HG03432 (cell line): ENCODE measurements around the gene DHFR.
"Not testable (repeated sequence)": the region's sequence is repeated elsewhere in the genome, so short reads cannot be mapped to it uniquely, and the experiment has no call there.

Source experiments
- ATAC-seq: cut with Tn5 transposase; IDR thresholded peaks from one replicate; pipeline ENCODE4 v1.9.1; 2021; ENCODE audit warnings: mild to moderate bottlenecking, moderate library complexity; ENCODE audit not compliant: unreplicated experiment

DHFR gene

DNA sequence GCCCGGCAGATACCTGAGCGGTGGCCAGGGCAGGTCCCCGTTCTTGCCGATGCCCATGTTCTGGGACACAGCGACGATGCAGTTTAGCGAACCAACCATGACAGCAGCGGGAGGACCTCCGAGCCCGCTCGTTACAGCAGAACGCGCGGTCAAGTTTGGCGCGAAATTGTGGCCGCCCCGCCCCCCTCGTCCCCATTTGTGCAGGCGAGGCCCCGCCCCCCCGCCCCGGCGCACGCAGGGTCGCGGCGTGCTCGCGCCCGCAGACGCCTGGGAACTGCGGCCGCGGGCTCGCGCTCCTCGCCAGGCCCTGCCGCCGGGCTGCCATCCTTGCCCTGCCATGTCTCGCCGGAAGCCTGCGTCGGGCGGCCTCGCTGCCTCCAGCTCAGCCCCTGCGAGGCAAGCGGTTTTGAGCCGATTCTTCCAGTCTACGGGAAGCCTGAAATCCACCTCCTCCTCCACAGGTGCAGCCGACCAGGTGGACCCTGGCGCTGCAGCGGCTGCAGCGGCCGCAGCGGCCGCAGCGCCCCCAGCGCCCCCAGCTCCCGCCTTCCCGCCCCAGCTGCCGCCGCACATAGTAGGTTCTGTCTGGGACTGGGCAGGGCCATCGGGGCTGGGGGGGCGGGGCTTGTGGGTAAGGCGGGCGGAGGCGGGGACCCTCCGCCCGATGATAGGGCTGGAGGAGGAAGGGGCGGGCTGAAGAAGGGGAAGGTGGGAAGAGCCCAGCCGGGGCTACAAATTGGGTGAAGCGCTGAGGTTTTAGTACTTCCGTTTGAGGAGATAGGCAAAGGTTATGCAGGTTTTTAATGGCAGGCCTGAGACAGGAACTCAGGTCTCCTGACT, at the start of gene DHFR, which contains the start of gene MSH3:
Gene DHFR, minus strand, starts transcription at position 593 of the 840 bp plus-strand sequence. Its CDS starts 494 bp downstream, at position 99.
Gene MSH3, plus strand, starts transcription at position 262 of the 840 bp plus-strand sequence. Its CDS starts 76 bp downstream, at position 338.
- peak; percentile 62 for ATAC-seq

DNA sequence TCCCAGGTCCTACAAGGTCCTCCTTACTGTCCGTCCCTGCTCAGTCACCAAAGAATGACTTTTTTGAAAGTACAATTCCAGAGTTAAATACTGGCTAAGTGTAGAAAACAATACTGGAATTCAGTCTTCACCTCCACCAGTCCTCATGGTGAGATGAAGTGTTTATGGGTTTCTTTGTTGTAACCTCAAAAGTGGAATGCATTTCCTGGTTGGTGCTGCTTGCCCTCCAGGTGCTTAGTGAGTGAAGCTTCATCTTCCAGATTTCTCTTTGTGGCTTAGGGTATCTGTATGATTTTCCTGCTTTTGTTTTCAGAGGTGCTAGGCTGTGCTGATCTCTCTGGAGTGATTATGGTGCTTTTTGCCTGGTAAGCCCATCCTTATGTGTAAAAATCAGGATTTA, 49.4 kb upstream of the DHFR start:
- no peak for ATAC-seq

DNA sequence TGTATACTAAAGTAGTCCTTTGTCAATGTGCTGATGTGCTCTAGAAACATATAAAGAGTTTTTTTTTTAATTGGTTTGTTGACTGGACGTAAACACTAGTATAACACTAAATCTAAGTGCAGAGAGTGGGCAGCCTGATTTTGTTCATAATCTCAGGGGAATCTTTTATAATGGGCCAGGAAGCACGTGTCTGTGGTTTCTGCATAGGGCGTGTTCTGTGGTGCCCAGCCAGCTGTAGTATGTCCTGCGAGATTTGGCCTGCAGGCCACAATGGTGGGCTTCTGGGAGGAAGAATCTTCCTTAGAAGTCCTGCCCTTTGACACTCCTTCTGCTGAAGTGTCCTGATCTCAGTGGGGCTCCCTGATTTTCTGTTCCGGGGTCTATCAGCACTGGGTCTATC, 49.0 kb upstream of the DHFR start:
- no peak for ATAC-seq

DNA sequence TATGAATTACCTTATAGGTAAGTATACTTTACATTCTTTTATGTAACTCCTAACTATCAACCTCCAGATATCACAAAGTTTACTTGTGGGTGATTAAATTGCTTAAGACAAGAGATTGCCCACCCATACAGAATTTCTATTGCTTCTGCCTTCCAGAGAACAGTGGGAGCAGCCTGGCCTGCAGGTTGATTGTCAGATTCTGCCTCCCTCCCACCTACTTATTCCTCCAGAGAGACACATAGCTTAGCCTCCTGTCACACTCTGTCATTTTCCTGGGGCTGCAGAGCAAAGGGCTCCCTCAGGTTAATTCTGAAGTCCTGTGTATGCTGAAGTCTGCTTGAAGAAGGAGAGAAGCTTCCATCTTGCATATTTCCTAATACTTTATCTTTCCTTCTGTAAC, 48.5 kb upstream of the DHFR start:
- ATAC-seq = no peak

DNA sequence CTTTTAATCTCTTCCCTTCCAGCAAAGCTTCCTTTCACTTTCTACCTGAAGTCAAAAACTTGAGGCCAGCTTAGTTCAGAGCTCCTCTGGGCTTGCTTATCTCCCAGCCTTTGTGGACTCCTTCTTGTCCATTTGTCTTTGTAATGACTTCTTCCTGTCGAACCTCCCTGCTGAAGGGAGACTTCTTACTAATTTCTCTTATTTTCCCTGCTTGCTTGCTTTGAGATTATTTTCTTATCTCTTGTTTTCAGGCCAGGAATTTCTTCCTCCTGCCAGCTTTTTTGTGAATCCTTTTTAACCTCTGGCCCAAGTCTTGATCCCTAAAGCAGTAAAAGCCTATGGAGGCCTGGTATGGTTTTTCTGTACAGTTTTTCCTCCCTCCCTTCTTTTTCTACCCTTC, 46.8 kb upstream of the DHFR start:
- no peak for ATAC-seq

DNA sequence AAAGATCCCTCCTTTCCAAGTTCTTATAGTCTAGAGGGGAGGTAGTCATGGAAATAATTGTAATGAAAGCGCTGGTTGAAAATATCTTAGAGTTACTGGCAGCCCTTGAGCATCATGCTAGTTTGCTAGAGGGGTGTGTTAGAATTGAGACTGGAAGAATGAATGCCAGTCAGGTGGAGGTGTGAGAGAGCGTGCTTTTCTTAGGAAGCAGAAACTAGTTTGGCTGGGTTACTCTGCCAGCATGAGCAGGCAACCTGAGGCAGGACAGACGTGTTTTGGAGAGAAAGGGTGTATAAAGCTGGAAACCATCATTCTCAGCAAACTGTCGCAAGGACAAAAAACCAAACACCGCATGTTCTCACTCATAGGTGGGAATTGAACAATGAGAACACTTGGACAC, 43.6 kb upstream of the DHFR start:
- ATAC-seq = no peak

DNA sequence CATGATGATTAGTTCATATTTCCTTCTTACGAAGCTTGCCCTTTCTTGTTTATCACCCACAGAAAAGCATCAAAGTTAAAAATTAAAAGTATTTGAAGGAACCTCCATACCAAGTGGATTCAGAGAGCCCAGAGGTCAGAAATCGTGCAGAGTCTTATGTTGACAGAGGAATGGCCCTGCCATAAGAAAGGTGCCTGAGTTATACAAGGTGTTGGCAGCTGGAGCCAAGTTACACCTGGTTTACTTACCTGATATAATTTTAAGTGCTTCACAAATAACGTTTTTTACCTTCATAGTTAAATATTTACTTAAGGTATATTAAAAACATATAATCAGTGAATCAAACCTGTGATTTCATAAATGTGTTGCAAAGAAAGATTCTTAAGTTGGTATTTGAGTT, 42.3 kb upstream of the DHFR start:
- no peak for ATAC-seq

DNA sequence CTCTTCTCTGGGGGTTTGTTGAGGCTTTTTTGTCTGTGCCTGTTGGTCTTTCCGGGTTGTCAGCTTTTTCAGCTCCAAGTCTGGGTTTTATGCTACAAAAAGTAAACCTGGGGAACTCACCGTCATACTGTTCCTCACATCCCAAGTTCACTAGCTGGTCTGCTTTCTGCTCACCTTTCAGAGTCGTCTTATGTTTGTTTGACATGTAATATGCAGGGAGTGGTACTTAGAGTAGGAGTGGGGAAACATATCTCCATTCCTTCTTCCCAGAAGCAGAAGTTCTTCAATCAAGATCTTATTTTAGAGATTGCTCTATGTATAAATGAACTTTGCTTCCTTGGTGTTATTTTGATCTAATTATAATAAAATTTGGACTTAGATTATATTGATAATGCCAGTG, 41.7 kb upstream of the DHFR start:
- ATAC-seq = no peak

DNA sequence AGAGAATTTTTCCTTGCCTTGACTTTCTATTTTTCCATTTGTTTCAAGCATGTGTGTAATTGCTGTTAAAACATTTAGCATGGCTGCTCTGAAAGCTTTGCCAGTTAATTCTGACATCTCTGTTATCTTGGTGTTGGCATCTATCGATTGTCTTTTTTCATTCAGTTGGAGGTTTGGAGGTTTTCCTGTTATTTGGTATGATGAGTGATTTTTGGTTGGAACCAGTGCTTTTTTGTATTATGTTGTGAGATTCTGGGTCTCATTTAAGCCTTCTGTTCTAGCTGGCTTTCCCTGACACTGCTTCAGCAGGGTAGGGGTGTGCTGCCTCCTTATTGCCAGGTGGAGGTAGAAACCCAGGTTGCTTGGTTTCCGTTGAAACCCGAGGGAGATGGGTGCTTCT, 40.9 kb upstream of the DHFR start:
- no peak for ATAC-seq

DNA sequence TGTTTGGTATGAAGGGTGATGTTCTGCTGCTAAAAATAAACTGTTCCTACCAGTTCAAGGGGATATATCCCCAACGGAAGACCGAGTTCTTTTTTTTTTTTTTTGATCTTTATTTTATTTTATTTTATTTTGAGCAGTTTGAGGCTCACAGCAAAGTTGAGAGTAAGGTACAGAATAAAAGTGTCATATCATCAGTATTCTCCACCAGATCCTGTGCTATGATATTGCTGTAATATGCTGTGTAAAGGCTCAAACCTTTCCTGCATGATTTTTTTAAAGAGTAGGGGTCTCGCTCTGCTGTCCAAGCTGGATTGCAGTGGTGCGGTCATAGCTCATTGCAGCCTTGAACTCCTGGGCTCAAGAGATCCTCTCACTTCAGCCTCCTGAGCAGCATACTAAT, 34.8 kb upstream of the DHFR start:
- no peak for ATAC-seq

DNA sequence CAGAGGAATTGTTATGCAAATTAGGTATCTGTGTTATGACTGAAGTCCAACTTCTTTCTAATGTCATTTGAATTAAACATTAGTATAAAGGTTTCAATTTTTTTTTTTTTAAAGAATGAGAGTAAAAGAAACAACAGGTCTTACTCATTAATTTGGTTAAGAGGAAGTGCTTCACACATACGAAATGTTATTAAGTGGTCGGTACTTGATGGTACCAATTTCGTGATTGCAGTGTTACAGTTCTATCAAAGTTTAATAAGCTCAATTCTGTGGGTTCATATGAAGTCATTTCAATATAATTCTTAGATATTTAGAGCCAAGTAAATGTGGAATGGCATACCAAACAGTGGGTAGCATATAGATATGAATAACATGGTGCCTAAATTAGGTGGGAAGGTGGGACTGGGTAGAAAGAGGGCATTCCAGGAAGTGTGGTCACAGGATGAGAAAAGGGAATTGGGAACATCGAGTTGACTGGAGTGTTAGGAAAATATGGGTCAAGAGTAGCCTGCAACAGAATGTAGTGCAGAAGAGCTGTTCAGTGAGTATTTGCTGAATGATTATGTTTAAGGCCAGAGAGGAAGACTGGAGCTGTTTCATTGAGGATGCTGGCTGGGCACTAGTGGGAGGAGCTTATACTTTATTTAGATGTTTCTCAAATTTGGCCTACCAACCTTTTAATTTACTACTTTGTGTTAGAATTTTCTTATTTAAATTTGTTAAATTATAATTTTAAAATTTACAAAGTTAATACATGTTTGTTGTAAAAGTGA, 34.1 kb upstream of the DHFR start:
- no peak for ATAC-seq

DNA sequence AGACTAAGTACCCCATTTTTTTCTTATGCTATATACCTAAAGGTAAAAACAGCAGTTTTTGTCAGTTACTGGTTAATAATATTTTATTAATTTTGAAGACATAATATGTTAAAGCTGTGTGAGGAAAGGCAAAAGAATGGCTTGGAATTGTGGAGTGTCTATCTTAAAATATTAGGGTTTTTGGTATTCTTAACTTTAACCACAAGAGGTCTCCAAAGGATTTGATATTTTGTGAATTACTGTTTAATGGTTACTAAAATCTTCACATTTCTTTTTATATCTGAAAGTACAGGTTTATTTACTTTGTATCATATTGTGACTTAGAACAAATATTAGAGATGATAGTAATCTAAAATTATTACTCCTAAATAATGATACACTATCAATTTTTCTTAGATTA, 32.0 kb upstream of the DHFR start:
- no peak for ATAC-seq

DNA sequence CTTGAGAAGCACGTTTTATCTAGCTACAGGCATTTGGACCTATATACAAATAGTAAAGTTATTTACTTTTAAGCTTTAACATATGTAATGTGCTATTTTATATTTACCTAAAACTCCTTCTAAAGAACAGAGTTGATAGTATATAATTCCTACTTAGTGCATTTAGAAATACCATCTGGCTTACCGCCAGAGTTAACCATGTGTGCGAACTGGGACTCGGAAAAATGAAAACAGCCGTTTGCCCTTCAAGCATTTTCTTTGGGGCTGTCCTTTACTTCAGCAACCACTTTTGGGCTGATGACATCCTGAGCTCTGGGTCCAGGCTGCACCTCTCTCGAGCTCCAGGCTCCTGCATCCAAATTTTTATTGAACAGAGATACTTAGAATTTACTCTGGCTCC, 21.9 kb upstream of the DHFR start:
- ATAC-seq = no peak

DNA sequence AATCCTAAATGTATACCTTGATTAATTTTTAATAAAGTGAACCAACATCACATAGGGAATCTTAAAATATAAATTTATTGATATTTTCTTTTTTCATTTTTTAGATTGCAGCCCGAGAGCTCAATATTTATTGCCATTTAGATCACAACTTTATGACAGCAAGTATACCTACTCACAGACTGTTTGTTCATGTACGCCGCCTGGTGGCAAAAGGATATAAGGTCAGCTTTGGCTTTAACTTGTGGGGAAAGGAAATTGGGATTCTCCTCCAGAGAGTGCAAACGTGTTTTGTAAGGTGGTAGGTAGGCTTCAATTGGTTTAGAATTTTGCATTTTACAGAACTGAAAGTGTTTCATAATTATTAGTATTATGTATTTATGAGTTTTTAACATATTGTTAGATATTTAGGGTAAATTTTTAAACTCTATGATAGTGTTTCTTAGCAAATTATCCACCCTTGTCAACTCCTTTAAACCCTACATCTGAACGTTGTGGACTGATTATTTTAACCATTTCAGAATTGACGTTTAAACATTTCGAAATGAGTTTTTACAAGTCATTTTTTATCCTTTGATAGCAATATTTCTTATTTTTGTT, 17.5 kb upstream of the DHFR start:
- ATAC-seq = no peak

DNA sequence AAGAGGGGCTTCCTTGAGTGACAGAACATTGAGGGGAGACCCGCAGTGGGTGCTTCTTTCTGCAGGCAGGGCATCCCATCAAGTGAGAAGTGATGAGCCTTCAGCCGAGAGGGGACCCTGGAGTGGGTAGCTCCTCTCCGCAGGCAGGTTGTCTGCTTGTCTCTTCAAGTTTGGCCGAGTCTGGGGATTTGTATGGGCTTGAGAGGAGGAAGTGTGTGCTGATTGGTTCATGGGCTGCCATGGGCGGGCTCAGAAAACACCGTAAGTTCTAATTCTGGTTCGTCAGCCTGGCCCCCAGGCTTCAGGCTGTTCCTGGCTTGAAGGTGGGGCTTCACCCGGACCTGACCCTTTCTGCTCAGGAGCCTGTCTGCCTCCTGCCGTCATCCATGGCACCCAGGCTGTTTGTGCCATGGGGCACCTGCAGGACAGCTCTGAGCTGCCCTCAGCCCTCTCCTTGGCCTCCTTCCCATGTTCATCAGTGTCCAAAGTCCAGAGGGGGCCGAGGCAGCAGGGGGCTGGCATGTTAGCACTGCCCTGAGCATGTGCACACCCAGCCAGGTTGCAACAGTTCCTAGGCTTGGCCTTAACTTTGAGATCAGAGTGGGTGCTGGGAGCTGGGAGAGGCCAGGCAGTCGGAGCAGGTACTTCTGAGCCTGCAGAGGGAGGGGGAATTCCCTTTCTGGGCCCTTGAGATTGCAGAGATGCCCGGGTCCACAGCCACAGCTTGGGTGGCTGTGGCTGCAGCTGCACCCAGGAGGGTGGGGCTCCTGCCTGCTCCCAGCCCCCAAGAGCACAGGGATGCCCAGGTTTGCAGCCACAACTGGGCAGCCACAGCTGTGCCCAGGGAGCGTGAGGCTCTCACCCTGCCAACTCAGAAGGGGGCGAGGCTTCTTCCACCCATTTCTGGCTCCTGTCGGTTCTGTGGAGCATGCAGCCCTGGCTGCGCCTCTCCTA, 13.5 kb upstream of the DHFR start:
- peak; percentile 91 for ATAC-seq

DNA sequence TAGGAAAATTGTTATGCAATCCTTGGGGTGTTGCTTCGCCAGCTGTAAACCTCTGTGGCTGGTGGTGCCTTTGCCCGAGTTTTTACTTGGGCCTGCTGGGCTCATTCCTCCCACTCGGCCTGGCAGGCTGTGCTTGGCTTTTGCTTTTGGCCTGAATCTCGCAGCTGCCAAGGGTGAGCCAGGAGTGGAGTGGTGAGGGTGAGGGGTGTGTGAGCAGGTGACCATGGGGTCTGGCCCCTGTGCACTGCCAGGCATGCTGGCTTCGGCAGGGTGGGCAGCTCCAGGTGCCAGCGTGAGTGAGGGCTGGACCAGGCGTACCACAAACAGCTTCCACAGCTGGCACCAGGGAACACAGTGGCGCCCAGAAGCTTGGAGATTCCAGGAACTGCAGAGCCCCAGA, 12.6 kb upstream of the DHFR start:
- ATAC-seq = no peak

DNA sequence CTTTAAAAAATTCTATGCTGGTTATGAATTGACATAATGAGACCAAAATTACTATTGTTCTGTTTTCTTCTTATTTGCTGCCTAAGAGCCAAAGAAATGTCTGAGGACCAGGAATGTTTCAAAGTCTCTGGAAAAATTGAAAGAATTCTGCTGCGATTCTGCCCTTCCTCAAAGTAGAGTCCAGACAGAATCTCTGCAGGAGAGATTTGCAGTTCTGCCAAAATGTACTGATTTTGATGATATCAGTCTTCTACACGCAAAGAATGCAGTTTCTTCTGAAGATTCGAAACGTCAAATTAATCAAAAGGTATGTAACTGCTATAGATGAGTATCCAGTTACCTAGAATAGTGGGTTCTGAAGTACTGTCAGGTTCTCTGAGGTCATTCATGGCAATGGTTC, 10.3 kb upstream of the DHFR start:
- no peak for ATAC-seq

DNA sequence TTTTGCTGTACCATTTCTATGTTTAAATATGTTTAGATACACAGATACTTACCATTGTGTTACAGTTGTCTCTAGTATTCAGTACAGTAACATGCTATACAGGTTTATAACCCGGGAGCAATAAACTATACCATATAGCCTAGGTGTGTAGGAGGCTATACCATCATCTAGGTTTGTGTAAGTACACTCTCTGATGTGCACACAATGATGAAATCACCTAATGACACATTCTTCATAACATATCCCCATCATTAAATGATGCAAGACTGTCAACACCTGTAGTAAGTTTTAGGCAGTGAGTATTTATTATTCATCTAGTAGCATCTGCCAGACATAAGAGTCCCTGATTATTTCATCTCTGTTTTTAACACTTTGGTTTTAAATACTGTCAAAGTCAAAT, 7.3 kb upstream of the DHFR start:
- no peak for ATAC-seq

DNA sequence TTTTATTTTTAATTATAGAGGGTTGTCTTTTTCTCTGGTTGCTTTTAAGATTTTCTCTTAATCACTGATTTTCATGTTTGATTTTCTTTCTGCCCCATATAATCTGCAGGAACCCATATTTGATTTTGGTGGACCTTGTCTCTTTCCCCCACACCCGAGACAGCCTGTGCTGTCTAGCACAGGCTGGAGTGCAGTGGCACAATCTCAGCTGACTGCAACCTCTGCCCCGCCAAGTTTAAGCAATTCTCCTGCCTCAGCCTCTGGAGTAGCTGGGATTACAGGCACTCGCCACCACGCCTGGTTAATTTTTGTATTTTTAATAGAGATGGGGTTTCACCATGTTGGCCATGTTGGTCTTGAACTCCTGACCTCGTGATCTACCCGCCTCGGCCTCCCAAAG, 5.9 kb upstream of the DHFR start:
- ATAC-seq = not testable (repeated sequence)

DNA sequence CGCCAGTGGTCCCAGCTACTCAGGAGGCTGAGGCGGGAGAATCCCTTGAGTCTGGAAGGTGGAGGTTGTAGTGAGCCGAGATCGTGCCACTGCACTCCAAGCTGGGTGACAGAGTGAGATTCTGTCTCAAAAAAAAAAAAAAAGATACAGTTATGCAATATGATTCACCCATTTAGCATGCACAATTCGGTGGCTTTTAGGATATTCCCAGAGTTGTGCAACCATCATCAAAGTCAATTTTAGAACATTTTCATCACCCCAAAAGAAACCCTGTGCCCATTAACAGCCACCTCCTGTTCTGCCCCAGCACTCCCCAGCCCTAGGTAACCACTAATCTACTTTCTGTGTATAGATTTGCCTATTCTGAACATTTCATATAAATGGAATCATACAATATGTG, 4.3 kb upstream of the DHFR start:
- ATAC-seq = no peak

DNA sequence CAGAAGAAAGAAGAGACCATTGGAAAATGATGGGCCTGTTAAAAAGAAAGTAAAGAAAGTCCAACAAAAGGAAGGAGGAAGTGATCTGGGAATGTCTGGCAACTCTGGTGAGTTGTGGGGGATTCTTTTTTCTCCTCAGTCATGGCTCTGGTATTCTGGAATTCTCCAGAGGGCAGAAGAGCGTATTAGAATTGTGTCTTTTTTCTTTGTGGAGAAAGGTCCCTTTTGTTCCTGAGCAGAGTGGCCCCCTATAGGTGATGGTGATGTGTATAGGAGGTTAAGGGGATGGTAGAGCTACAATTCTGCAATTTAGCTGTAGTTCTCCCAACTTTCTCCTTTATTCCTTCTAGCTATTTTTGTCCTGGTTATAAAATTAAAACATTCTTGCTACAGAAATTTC, 1.6 kb upstream of the DHFR start:
- ATAC-seq = no peak
